Pancreas (tissue), 10 donors: Measurements from ENCODE around the gene MB. TPM values are rescaled to one million over a fixed set of nuclear protein-coding genes. Genes with fewer than 3 reads are reported as not detected.
A peak's percentile ranks its signal among the peaks of the same experiment; 100 is the strongest.

Experiments used
- ATAC-seq, 4 donors: fragments of 200-7000 bp; cut with Tn5 transposase; one replicate each; pipeline versions ENCODE4 v1.8.0 to v1.9.1; 2020; ENCODE audit warnings: mild to moderate bottlenecking in 4 of 4, moderate library complexity in 4 of 4
- DNase-seq, 6 donors: peaks; one replicate each; pipeline ENCODE4 v3.0.0-alpha.2; 2020
- FAIRE-seq: peaks from 2 replicates; lab custom pipeline; 2012; peaks lifted over from hg19 to GRCh38; lab: Jason Lieb, UNC
- H3K27ac ChIP-seq, 4 donors: fragments of 200-600 bp; sonication (generic); 1 replicate in 3 of 4; 2 replicates in 1 of 4; pipeline versions ENCODE4 v1.5.0 to v1.8.0; 2020
- H3K27me3 ChIP-seq, 4 donors: fragments of 200-600 bp; one replicate each; pipeline ENCODE4 v1.8.0; 2021
- H3K36me3 ChIP-seq, 3 donors: fragments of 200-600 bp; sonication (generic) in 1 of 3; one replicate each; pipeline versions ENCODE4 v1.5.0 to v1.8.0; 2020 to 2021
- H3K4me1 ChIP-seq, 3 donors: fragments of 200-600 bp; one replicate each; pipeline ENCODE4 v1.8.0; 2021
- H3K4me3 ChIP-seq, 4 donors: fragments of 200-600 bp; sonication (generic) in 2 of 4; one replicate each; pipeline versions ENCODE4 v1.5.0 to v1.8.0; 2020 to 2021
- H3K9me3 ChIP-seq, 4 donors: fragments of 200-600 bp; one replicate each; pipeline ENCODE4 v1.8.0; 2021
- WGBS, 2 donors: extraction: QIAGEN DNeasy Blood & Tissue Kit; methylation state at CpG; one replicate each; pipeline ENCODE4 v1.1.7; 2013; 5-methylcytosine and 5-hydroxymethylcytosine counted together
- intact Hi-C, 3 donors: fragments of 100-400 bp; cut with DNase I; formaldehyde crosslinking; loops; one replicate each; pipeline versions ENCODE4 v1.11.1 to v1.14.2; 2022
- polyA plus RNA-seq, 2 donors: library from polyadenylated mRNA; stranded (reverse); fragments of 200-250 nt; gene quantifications; one replicate each; pipeline ENCODE4 v1.2.3, GENCODE V29; 2013
- total RNA-seq, 6 donors: library from RNA; stranded (reverse); fragmentation: NEBNext Ultra II Directional in 4 of 6; extraction: Animal tissue kit (Norgen Biotek cat#: 25700) in 4 of 6; gene quantifications; one replicate each; pipeline versions ENCODE4 v1.2.1 to v1.2.4, GENCODE V29; 2021 to 2023
- TF ChIP-seq, protein P1 (sequence below), 4 donors: fragments of 200-600 bp; sonication (generic) in 3 of 4; IDR thresholded peaks; one replicate each; pipeline versions ENCODE4 v1.5.0 to v1.8.0; 2021; ENCODE audit warnings: antibody characterized with exemption in 4 of 4
- donor health status: healthy with polysubstance abuse.
- donor health status: DM: no; HTN: no; CAD: no; lungs with moderate emphysema.
- donor health status: DM: no; HTN: no; CAD: no.
- donor health status: control.
- donor health status: control.
- donor health status: Bipolar disorder and iron deficiency.
- donor health status: DM: yes; HTN: yes; CAD: no.
- donor health status: DM: no; HTN: no; CAD: no.
- donor health status: DM: no; HTN: no; CAD: no.
- donor health status: DM: yes; HTN: yes; CAD: no.

The MB gene
- total and polyA plus RNA-seq, 8 donors = 0.46 to 6.6 (median 1.2) TPM; not detected in 2

- Histone ChIP-seq H3K4me1 (peaks cover 0 to 7% (median 0%) of the 10 kb centered on the region in 3 donors), H3K27me3 (no peaks in the 10 kb centered on the region), H3K9me3 (no peaks in the 10 kb centered on the region), H3K27ac (no peak overlapping the region), H3K4me3 (no peak overlapping the region), H3K36me3 (no peaks in the 10 kb centered on the region)
- DNase-seq (no peak), FAIRE-seq (no peak), ATAC-seq (no peak)
- 88 to 94% methylated on average over 5 of the region's 5 CpGs for WGBS, 2 donors
- intact Hi-C loops = no loop called here
- TF ChIP-seq, protein P1, sequence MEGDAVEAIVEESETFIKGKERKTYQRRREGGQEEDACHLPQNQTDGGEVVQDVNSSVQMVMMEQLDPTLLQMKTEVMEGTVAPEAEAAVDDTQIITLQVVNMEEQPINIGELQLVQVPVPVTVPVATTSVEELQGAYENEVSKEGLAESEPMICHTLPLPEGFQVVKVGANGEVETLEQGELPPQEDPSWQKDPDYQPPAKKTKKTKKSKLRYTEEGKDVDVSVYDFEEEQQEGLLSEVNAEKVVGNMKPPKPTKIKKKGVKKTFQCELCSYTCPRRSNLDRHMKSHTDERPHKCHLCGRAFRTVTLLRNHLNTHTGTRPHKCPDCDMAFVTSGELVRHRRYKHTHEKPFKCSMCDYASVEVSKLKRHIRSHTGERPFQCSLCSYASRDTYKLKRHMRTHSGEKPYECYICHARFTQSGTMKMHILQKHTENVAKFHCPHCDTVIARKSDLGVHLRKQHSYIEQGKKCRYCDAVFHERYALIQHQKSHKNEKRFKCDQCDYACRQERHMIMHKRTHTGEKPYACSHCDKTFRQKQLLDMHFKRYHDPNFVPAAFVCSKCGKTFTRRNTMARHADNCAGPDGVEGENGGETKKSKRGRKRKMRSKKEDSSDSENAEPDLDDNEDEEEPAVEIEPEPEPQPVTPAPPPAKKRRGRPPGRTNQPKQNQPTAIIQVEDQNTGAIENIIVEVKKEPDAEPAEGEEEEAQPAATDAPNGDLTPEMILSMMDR (IDR thresholded peaks at IDR 0.05) = no peak
Observed at GRCh38 chr22:35601013-35601580, 16.0 kb downstream of the MB start.

GRCh38 chr22:35600476-35600875 is 16.7 kb downstream of the MB start:
- WGBS, 2 donors = 86% methylated on average over 12 of the region's 12 CpGs
- ATAC-seq = no peak
- DNase-seq = no peak

DNA sequence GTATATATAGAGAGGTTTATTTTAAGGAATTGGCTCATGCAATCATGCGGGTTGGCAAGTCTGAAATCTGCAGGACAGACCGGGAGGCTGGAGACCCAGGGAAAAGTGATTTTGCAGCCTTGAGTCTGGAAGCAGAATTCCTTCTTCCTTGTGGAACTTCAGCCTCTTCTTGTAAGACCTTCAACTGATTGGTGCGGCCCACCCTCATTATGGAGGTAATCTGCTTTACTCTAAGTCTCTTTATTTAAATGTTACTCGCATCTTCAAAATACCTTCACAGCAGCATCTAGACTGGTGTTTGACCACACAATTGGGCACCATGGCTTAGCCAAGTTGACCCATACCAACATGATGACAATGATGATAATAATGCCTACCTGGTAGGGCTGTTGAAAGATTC is 17.8 kb downstream of the MB start:
- ATAC-seq = no peak
- no peak for DNase-seq
- no peaks in the 10 kb centered on the region for H3K36me3 ChIP-seq
- H3K4me1 ChIP-seq = peaks cover 0 to 4% (median 0%) of the 10 kb centered on the region in 3 donors
- FAIRE-seq = no peak
- intact Hi-C loops = no loop called here
- TF ChIP-seq, protein P1 (IDR thresholded peaks at IDR 0.05) = no peak
- 94 to 97% methylated on average over 4 of the region's 4 CpGs for WGBS, 2 donors
- H3K9me3 ChIP-seq = no peaks in the 10 kb centered on the region
- H3K27ac ChIP-seq = no peak overlapping the region
- H3K4me3 ChIP-seq = no peak overlapping the region
- H3K27me3 ChIP-seq = no peaks in the 10 kb centered on the region

More at GRCh38 chr22:35600476-35600875, 16.7 kb downstream of the MB start:
- intact Hi-C loops = no loop called here
- H3K27me3 ChIP-seq = no peaks in the 10 kb centered on the region
- no peak overlapping the region for H3K27ac ChIP-seq
- no peak overlapping the region for H3K4me3 ChIP-seq
- TF ChIP-seq, protein P1 (IDR thresholded peaks at IDR 0.05) = no peak
- H3K4me1 ChIP-seq = peaks cover 0 to 7% (median 0%) of the 10 kb centered on the region in 3 donors
- no peaks in the 10 kb centered on the region for H3K9me3 ChIP-seq
- H3K36me3 ChIP-seq = no peaks in the 10 kb centered on the region
- FAIRE-seq = no peak

DNA sequence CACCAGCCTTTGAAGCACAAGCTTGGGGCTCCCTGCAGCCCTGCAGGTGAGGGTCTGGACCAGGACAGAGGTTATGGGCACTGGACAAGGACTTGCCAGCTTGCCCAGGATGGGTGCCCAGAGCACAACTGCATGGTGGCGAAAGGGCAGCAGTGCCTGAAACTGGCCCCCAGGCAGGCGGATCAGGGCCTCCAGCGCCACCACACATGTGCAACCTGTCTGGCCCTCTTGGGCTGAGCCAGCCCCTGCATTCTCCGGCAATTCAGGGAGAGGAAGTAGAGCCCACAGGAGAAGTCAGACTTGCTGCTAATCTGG is 18.8 kb downstream of the MB start:
- Histone ChIP-seq H3K4me3 (no peak overlapping the region), H3K9me3 (no peaks in the 10 kb centered on the region), H3K4me1 (peaks cover 0 to 4% (median 0%) of the 10 kb centered on the region in 3 donors), H3K27me3 (no peaks in the 10 kb centered on the region), H3K27ac (no peak overlapping the region), H3K36me3 (no peaks in the 10 kb centered on the region)
- intact Hi-C loops = no loop called here
- FAIRE-seq (no peak), ATAC-seq (no peak), DNase-seq (no peak)
- WGBS, 2 donors = 92 to 97% methylated on average over 4 of the region's 4 CpGs
- TF ChIP-seq, protein P1 (IDR thresholded peaks at IDR 0.05) = no peak

GRCh38 chr22:35597692-35598395 is 19.3 kb downstream of the MB start:
- intact Hi-C loops = no loop called here
- DNase-seq (peak in 3 of 6 donors; percentile 61 to 77 (median 74)), ATAC-seq (peak; percentile 37 to 70 (median 57))

More at GRCh38 chr22:35597692-35598395, 19.3 kb downstream of the MB start:
- H3K36me3 ChIP-seq = no peaks in the 10 kb centered on the region
- H3K27me3 ChIP-seq = no peaks in the 10 kb centered on the region
- H3K9me3 ChIP-seq = no peaks in the 10 kb centered on the region
- H3K4me1 ChIP-seq = peaks cover 0 to 4% (median 0%) of the 10 kb centered on the region in 3 donors
- H3K4me3 ChIP-seq = no peak overlapping the region
- WGBS, 2 donors = 78% methylated on average over 16 of the region's 16 CpGs
- FAIRE-seq = no peak
- TF ChIP-seq, protein P1 (IDR thresholded peaks at IDR 0.05) = no peak
- H3K27ac ChIP-seq = no peak overlapping the region
